HepG2 (cell line): ENCODE data around the gene UQCRC1. TPM values are rescaled to one million over a fixed set of nuclear protein-coding genes. Genes with fewer than 3 reads are reported as not detected.

Experiments used
- CBFB ChIP-seq: sonication (generic); formaldehyde crosslinking; IDR thresholded peaks from 2 replicates; pipeline ENCODE4 v1.4.0; 2020; ENCODE audit warnings: missing genetic modification reagents
- EZH2 ChIP-seq: conservative IDR thresholded peaks from 2 replicates; pipeline ENCODE4 v1.6.1; 2012; ENCODE audit warnings: mild to moderate bottlenecking, low read depth, low read length, moderate library complexity
- GMEB1 ChIP-seq: sonication (generic); formaldehyde crosslinking; IDR thresholded peaks from 2 replicates; pipeline ENCODE4 v1.5.1; 2020; ENCODE audit warnings: missing genetic modification reagents, mild to moderate bottlenecking, borderline replicate concordance
- HNRNPL ChIP-seq: fragments of 200-400 bp; formaldehyde crosslinking; IDR thresholded peaks from 2 replicates; pipeline ENCODE4 v1.6.1; 2017; ENCODE audit warnings: mild to moderate bottlenecking, low read depth, low read length
- HOXD1 ChIP-seq: sonication (generic); formaldehyde crosslinking; IDR thresholded peaks from 2 replicates; pipeline ENCODE4 v1.5.0; 2020; ENCODE audit warnings: missing genetic modification reagents
- NCOA2 ChIP-seq: sonication (generic); formaldehyde crosslinking; IDR thresholded peaks from 2 replicates; pipeline ENCODE4 v1.8.0; 2022; ENCODE audit warnings: inconsistent platforms
- NFRKB ChIP-seq: fragments of 450-650 bp; IDR thresholded peaks from 2 replicates; pipeline ENCODE4 v1.6.1; 2017
- PITX1 ChIP-seq: sonication (generic); formaldehyde crosslinking; IDR thresholded peaks from 2 replicates; pipeline ENCODE4 v1.5.1; 2020; ENCODE audit warnings: mild to moderate bottlenecking, missing genetic modification reagents
- PLRG1 ChIP-seq: fragments of 450-650 bp; conservative IDR thresholded peaks from 2 replicates; pipeline ENCODE4 v1.6.1; 2016
- ZNF138 ChIP-seq: sonication (generic); formaldehyde crosslinking; IDR thresholded peaks from 2 replicates; pipeline ENCODE4 v1.5.0; 2020; ENCODE audit warnings: mild to moderate bottlenecking, low read depth, missing genetic modification reagents
- ZNF207 ChIP-seq: fragments of 450-650 bp; IDR thresholded peaks from 2 replicates; pipeline ENCODE4 v1.6.1; 2016; ENCODE audit warnings: antibody characterized with exemption, borderline replicate concordance
- ZNF382 ChIP-seq: sonication (generic); formaldehyde crosslinking; IDR thresholded peaks from 2 replicates; pipeline ENCODE4 v1.5.0; 2020; ENCODE audit warnings: missing genetic modification reagents, mild to moderate bottlenecking, borderline replicate concordance
- ZNF609 ChIP-seq: sonication (generic); formaldehyde crosslinking; IDR thresholded peaks from 2 replicates; pipeline ENCODE4 v1.4.0; 2020; ENCODE audit warnings: mild to moderate bottlenecking, missing genetic modification reagents, borderline replicate concordance
- ZNF780A ChIP-seq: sonication (generic); formaldehyde crosslinking; IDR thresholded peaks from 2 replicates; pipeline ENCODE4 v1.8.0; 2022; ENCODE audit warnings: mild to moderate bottlenecking, missing genetic modification reagents, moderate library complexity
- polyA plus RNA-seq, 8 experiments: library from polyadenylated mRNA; depleted of rRNA in 3 of 8; stranded (reverse) in 7 of 8; unstranded in 1 of 8; fragments of >200 nt; fragmentation: Illumina TruSeq in 4 of 8; extraction: Trizol in 4 of 8; gene quantifications; 2 replicates each; pipeline versions ENCODE4 v1.2.1 to v1.2.3, GENCODE V29; 2011 to 2016; ENCODE audit warnings: low read depth in 4 of 8, missing spikeins in 1 of 8, mixed read lengths in 1 of 8; ENCODE audit not compliant: insufficient read depth in 1 of 8
- total RNA-seq, 5 experiments: library from RNA; depleted of rRNA; stranded (reverse); fragments of >200 nt; fragmentation: Illumina TruSeq; extraction: Trizol; gene quantifications; 2 replicates each; pipeline ENCODE4 v1.2.3, GENCODE V29; 2016; ENCODE audit warnings: low read depth in 1 of 5
- TF ChIP-seq, protein P1 (sequence below): sonication (generic); formaldehyde crosslinking; IDR thresholded peaks from 2 replicates; pipeline ENCODE4 v1.4.0; 2020; ENCODE audit warnings: mild to moderate bottlenecking, missing genetic modification reagents
- TF ChIP-seq, protein P2 (sequence below): sonication (generic); formaldehyde crosslinking; IDR thresholded peaks from 2 replicates; pipeline ENCODE4 v1.9.0; 2021; ENCODE audit warnings: missing genetic modification reagents, borderline replicate concordance

Gene UQCRC1
- total and polyA plus RNA-seq, 2 of the 13 experiments (the other 11 are each of a cell fraction or from before 2014, with no cell fraction given), result 316 to 680 TPM

- TF ChIP-seq ZNF780A (CRISPR knock-in tag) (no peak), GMEB1 (CRISPR knock-in tag) (peak; percentile 79), NCOA2 (CRISPR knock-in tag) (no peak), CBFB (CRISPR knock-in tag) (no peak; the same call in 1 of the 2 replicates), EZH2 (no peak), HNRNPL (0 out of 2 replicates have a peak, but pooled peaks have one; percentile 34), HOXD1 (CRISPR knock-in tag) (0 out of 2 replicates have a peak, but pooled peaks have one; percentile 37), ZNF138 (CRISPR knock-in tag) (peak; percentile 58), ZNF207 (no peak), PITX1 (CRISPR knock-in tag) (peak; percentile 45; the same call in 1 of the 2 replicates), ZNF609 (peak; percentile 78), PLRG1 (no peak), NFRKB (no peak), ZNF382 (CRISPR knock-in tag) (no peak)
- TF ChIP-seq, protein P1, sequence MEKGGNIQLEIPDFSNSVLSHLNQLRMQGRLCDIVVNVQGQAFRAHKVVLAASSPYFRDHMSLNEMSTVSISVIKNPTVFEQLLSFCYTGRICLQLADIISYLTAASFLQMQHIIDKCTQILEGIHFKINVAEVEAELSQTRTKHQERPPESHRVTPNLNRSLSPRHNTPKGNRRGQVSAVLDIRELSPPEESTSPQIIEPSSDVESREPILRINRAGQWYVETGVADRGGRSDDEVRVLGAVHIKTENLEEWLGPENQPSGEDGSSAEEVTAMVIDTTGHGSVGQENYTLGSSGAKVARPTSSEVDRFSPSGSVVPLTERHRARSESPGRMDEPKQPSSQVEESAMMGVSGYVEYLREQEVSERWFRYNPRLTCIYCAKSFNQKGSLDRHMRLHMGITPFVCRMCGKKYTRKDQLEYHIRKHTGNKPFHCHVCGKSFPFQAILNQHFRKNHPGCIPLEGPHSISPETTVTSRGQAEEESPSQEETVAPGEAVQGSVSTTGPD (CRISPR knock-in tag), result 0 out of 2 replicates have a peak, but pooled peaks have one; percentile 35
- TF ChIP-seq, protein P2, sequence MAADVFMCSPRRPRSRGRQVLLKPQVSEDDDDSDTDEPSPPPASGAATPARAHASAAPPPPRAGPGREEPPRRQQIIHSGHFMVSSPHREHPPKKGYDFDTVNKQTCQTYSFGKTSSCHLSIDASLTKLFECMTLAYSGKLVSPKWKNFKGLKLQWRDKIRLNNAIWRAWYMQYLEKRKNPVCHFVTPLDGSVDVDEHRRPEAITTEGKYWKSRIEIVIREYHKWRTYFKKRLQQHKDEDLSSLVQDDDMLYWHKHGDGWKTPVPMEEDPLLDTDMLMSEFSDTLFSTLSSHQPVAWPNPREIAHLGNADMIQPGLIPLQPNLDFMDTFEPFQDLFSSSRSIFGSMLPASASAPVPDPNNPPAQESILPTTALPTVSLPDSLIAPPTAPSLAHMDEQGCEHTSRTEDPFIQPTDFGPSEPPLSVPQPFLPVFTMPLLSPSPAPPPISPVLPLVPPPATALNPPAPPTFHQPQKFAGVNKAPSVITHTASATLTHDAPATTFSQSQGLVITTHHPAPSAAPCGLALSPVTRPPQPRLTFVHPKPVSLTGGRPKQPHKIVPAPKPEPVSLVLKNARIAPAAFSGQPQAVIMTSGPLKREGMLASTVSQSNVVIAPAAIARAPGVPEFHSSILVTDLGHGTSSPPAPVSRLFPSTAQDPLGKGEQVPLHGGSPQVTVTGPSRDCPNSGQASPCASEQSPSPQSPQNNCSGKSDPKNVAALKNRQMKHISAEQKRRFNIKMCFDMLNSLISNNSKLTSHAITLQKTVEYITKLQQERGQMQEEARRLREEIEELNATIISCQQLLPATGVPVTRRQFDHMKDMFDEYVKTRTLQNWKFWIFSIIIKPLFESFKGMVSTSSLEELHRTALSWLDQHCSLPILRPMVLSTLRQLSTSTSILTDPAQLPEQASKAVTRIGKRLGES (CRISPR knock-in tag), result no peak
Observed at GRCh38 chr3:48609088-48610005, at the start of gene UQCRC1 (continued).
